ENCODE results near the gene BAIAP2. TPM values are rescaled to one million over a fixed set of nuclear protein-coding genes. Genes with fewer than 3 reads are reported as not detected.
"Not testable (repeated sequence)": the region's sequence is repeated elsewhere in the genome, so short reads cannot be mapped to it uniquely, and the experiment has no call there.

BAIAP2 gene
- polyA plus RNA-seq, 2 of the 4 experiments (the other 2 are of a cell fraction) = 7.1 to 27.5 TPM

DNA sequence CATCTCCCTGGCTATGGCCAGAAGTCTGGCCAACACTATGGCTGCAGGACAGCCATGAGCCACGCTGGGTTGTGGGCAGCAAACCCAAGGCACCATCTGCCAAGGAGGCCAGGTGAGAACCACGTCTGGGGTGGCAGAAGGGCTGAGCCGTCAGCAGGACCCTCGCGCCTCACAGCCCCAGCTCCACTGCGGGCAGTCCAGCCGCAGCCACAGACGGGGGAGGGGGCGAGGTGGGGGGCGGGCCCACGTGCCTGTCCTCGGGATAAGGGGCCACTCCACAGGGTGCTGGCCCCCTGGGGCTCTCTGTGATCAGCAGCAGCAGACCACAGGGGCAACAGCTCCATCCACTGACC is 6.5 kb upstream of the BAIAP2 start (continued):
- TF ChIP-seq FOSB (CRISPR knock-in tag; IDR thresholded peaks at IDR 0.05) = no peak
- TF ChIP-seq CBX2 (IDR thresholded peaks at IDR 0.05; ENCODE audit: borderline replicate concordance, low read depth) = no peak
- no peak for TF ChIP-seq GATA3 (IDR thresholded peaks at IDR 0.05; ENCODE audit: borderline replicate concordance)
- TF ChIP-seq, protein P1, sequence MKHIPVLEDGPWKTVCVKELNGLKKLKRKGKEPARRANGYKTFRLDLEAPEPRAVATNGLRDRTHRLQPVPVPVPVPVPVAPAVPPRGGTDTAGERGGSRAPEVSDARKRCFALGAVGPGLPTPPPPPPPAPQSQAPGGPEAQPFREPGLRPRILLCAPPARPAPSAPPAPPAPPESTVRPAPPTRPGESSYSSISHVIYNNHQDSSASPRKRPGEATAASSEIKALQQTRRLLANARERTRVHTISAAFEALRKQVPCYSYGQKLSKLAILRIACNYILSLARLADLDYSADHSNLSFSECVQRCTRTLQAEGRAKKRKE (CRISPR knock-in tag; IDR thresholded peaks at IDR 0.05; ENCODE audit: low read depth) = no peak
- TF ChIP-seq, protein P2, sequence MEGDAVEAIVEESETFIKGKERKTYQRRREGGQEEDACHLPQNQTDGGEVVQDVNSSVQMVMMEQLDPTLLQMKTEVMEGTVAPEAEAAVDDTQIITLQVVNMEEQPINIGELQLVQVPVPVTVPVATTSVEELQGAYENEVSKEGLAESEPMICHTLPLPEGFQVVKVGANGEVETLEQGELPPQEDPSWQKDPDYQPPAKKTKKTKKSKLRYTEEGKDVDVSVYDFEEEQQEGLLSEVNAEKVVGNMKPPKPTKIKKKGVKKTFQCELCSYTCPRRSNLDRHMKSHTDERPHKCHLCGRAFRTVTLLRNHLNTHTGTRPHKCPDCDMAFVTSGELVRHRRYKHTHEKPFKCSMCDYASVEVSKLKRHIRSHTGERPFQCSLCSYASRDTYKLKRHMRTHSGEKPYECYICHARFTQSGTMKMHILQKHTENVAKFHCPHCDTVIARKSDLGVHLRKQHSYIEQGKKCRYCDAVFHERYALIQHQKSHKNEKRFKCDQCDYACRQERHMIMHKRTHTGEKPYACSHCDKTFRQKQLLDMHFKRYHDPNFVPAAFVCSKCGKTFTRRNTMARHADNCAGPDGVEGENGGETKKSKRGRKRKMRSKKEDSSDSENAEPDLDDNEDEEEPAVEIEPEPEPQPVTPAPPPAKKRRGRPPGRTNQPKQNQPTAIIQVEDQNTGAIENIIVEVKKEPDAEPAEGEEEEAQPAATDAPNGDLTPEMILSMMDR (IDR thresholded peaks at IDR 0.05) = no peak
- TF ChIP-seq, protein P3, sequence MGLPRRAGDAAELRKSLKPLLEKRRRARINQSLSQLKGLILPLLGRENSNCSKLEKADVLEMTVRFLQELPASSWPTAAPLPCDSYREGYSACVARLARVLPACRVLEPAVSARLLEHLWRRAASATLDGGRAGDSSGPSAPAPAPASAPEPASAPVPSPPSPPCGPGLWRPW (IDR thresholded peaks at IDR 0.05) = no peak
- TF ChIP-seq NR3C1 (IDR thresholded peaks at IDR 0.05) = no peak
- no peak for TF ChIP-seq ZFP36 (IDR thresholded peaks at IDR 0.05; ENCODE audit: borderline replicate concordance, partially characterized antibody)

DNA sequence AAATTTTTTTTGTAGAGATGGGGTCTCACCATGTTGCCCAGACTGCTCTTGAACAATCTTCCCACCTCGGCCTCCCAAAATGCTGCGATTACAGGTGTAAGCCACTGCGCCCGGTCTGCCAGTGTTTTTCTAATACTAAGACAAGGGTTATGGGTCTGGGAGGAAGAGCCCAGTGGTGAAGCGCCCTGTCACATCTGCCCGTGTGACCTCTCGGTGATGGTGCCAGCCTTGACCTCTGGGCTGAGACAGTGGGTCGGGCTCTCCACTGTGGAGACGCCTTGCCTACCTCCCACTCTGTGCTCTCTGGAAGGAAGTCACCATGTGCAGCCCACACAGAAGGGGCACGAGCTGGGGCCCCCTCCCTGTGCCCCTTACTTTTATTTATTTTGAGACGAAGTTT is 5.1 kb upstream of the BAIAP2 start:
- Histone ChIP-seq H3K27ac (no peak overlapping the region), H3K4me1 (peaks cover 5% of the 10 kb centered on the region; the same call in 2 of the 3 replicates), H3K4me2 (no peak overlapping the region), H3K9me3 (0 out of 3 replicates have a peak, but pooled peaks cover 3% of the 10 kb centered on the region), H3K4me3 (no peak overlapping the region)
- DNase-seq (ENCODE audit: low read depth in 1 of 2, low spot score in 1 of 2) (no peak), ATAC-seq (no peak), FAIRE-seq (no peak)
- TF ChIP-seq, protein P4, sequence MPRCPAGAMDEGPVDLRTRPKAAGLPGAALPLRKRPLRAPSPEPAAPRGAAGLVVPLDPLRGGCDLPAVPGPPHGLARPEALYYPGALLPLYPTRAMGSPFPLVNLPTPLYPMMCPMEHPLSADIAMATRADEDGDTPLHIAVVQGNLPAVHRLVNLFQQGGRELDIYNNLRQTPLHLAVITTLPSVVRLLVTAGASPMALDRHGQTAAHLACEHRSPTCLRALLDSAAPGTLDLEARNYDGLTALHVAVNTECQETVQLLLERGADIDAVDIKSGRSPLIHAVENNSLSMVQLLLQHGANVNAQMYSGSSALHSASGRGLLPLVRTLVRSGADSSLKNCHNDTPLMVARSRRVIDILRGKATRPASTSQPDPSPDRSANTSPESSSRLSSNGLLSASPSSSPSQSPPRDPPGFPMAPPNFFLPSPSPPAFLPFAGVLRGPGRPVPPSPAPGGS (IDR thresholded peaks at IDR 0.05) = no peak
- 77% methylated on average over 11 of the region's 11 CpGs for WGBS (ENCODE audit: missing lambda C conversion rate)
- CTCF ChIA-PET = interaction anchor here (2.0 to 37.9 kb wide), 3 partner anchors 10 to 68 kb away, joined by 8 to 880 read pairs (median 10); no protein-coding TSS in a partner anchor
- POLR2A ChIA-PET = interaction anchor here (1.9 kb wide), 1 partner anchor 65 kb away, joined by 5 read pairs; no protein-coding TSS in a partner anchor

DNA sequence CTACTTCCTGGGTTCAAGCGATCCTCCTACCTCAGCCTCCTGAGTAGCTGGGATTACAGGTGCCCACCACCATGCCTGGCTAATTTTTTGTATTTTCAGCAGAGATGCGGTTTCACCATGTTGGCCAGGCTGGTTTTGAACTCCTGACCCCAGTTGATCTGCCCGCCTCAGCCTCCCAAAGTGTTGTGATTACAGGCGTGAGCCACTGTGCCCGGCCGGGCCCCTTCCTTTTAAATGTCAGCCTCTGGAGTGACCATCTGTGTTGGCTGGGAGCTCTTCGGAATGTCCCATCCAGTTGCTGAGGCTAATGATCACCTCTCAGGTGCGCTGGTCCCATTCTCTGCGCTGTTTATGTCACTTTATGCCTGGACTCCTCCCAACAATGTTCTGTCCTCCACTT is 4.6 kb upstream of the BAIAP2 start:
- WGBS (ENCODE audit: missing lambda C conversion rate) = 92% methylated on average over 9 of the region's 9 CpGs
- not testable (repeated sequence) for H3K9me3 ChIP-seq; FAIRE-seq; H3K4me3 ChIP-seq; DNase-seq (ENCODE audit: low read depth in 1 of 2, low spot score in 1 of 2); ATAC-seq; H3K27ac ChIP-seq; H3K4me1 ChIP-seq; H3K4me2 ChIP-seq
- CTCF ChIA-PET = interaction anchor here (2.0 to 37.9 kb wide), 2 partner anchors 10 to 68 kb away, joined by 8 to 880 read pairs; no protein-coding TSS in a partner anchor
- POLR2A ChIA-PET = interaction anchor here (1.9 kb wide), 1 partner anchor 64 kb away, joined by 5 read pairs; no protein-coding TSS in a partner anchor

DNA sequence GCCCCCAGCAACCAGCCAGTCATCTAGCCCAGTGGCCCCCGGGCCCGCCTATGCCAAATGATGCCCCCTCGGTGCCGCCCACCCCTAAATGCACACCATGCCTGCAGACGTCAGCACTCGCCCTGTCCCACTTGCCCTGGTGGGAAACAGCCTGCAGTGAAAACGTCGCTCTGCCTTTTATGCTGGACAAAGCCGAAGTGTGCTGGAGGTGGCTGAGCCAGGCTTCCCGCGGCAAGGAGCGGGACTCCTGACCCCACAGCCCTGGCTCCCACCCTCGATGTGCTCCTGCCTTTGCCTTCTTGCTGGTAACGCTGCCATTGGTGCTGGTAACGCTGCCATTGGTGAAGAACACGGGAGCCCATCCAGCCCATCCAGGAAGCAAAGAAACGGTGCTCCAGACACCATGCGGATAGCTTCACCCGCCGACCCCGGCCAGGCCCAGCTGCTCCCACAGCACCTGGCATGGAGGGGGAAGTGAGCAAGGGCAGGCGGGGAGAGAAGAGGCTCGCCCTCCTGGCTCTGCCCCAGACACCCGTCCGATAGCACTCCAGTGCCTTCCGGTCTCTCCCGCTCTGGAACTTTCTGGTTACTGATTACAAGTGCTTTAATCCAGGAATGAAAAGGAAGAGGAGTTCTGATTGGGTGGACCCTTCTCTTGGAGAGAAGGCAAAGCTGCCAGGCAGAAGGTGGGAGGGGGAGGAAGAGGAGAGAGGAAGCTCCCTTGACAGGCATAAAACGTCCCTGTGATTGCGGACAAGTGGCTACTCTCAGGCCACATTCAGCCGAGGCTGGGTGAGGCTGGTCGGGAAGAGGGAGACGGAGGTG is 4.0 kb upstream of the BAIAP2 start:
- 68% methylated on average over 32 of the region's 32 CpGs for WGBS (ENCODE audit: missing lambda C conversion rate)
- DNase-seq (ENCODE audit: low read depth in 1 of 2, low spot score in 1 of 2) (no peak), ATAC-seq (no peak), FAIRE-seq (no peak)
- Histone ChIP-seq H3K9me3 (0 out of 3 replicates have a peak, but pooled peaks cover 3% of the 10 kb centered on the region), H3K4me2 (no peak overlapping the region), H3K4me3 (no peak overlapping the region), H3K4me1 (peaks cover 7% of the 10 kb centered on the region; the same call in 2 of the 3 replicates), H3K27ac (no peak overlapping the region)
- ChIA-PET POLR2A (interaction anchor here (1.9 kb wide), 1 partner anchor 64 kb away, joined by 5 read pairs; no protein-coding TSS in a partner anchor), CTCF (interaction anchor here (1.1 to 37.9 kb wide), 4 partner anchors 9 to 410 kb away, joined by 3 to 880 read pairs (median 6); no protein-coding TSS in a partner anchor)
- TF ChIP-seq HOXA7 (CRISPR knock-in tag; IDR thresholded peaks at IDR 0.05) (no peak), RFX5 (IDR thresholded peaks at IDR 0.05) (no peak), CBX8 (IDR thresholded peaks at IDR 0.05) (no peak), ZSCAN20 (CRISPR knock-in tag; IDR thresholded peaks at IDR 0.05) (no peak), SREBF2 (IDR thresholded peaks at IDR 0.05) (no peak), FOSL2 (IDR thresholded peaks at IDR 0.05) (no peak), FOSL2 (CRISPR knock-in tag; IDR thresholded peaks at IDR 0.05) (no peak), CEBPB (IDR thresholded peaks at IDR 0.05) (no peak), HDAC2 (IDR thresholded peaks at IDR 0.05) (no peak), HOXB5 (CRISPR knock-in tag; IDR thresholded peaks at IDR 0.05) (no peak), NFE2L2 (conservative IDR thresholded peaks at IDR 0.05; ENCODE audit: low read length) (no peak), FOXS1 (CRISPR knock-in tag; IDR thresholded peaks at IDR 0.05) (no peak), NPAS2 (CRISPR knock-in tag; IDR thresholded peaks at IDR 0.05; ENCODE audit: borderline replicate concordance) (no peak), GATA3 (IDR thresholded peaks at IDR 0.05; ENCODE audit: borderline replicate concordance) (no peak), NR3C1 (IDR thresholded peaks at IDR 0.05) (no peak), JUN (IDR thresholded peaks at IDR 0.05) (no peak)
- TF ChIP-seq, protein P5, sequence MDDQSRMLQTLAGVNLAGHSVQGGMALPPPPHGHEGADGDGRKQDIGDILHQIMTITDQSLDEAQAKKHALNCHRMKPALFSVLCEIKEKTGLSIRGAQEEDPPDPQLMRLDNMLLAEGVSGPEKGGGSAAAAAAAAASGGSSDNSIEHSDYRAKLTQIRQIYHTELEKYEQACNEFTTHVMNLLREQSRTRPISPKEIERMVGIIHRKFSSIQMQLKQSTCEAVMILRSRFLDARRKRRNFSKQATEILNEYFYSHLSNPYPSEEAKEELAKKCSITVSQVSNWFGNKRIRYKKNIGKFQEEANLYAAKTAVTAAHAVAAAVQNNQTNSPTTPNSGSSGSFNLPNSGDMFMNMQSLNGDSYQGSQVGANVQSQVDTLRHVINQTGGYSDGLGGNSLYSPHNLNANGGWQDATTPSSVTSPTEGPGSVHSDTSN (IDR thresholded peaks at IDR 0.05) = no peak
- TF ChIP-seq, protein P2 (IDR thresholded peaks at IDR 0.05) = no peak

All from A549 (cell line).